Stimulated activated CD8-positive, alpha-beta memory T cell treated with anti-CD3 and anti-CD28 coated beads, Interleukin-15, amount 100 ng/mL, for 4 hours (primary cell): Measurements from ENCODE around the gene POTEI.
"Not testable (repeated sequence)": the region's sequence is repeated elsewhere in the genome, so short reads cannot be mapped to it uniquely, and the experiment has no call there.

Experiments
- DNase-seq, 2 donors: peaks; one replicate each; pipeline ENCODE4 v3.0.0-alpha.2; 2020; ENCODE audit warnings: low read depth in 2 of 2

The POTEI gene

DNA sequence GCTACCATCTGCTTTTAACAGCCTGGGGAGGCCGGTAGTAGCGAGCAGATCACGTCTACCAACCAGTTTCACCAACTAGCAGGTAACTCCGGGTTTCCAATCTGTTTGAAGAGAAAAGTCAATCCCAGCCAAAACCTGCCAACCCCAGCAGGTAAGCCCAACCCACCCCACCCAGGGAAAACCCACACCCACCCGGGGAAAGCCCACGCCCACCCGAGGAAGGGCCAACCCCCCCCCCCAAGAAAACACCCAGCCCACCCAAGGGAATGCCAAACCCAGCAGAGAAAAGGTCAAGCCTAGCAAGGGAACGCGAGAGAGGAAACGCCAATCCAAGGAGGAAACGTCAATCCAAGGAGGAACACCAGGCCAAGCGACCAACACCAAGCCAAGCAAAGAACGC, at the start of gene POTEI:
Gene POTEI (minus strand): TSS at position 101 of the 400 bp plus-strand sequence. CDS start 93 bp downstream, at position 8.
- DNase-seq = not testable (repeated sequence)

GRCh38 chr2:130556441-130556840, 47.3 kb upstream of the POTEI start:
- DNase-seq = not testable (repeated sequence)

GRCh38 chr2:130554178-130554577, 45.0 kb upstream of the POTEI start:
- not testable (repeated sequence) for DNase-seq

GRCh38 chr2:130549475-130549874, 40.3 kb upstream of the POTEI start:
- not testable (repeated sequence) for DNase-seq

- DNase-seq = not testable (repeated sequence)
Measured at GRCh38 chr2:130548418-130548817, 39.3 kb upstream of the POTEI start.

DNA sequence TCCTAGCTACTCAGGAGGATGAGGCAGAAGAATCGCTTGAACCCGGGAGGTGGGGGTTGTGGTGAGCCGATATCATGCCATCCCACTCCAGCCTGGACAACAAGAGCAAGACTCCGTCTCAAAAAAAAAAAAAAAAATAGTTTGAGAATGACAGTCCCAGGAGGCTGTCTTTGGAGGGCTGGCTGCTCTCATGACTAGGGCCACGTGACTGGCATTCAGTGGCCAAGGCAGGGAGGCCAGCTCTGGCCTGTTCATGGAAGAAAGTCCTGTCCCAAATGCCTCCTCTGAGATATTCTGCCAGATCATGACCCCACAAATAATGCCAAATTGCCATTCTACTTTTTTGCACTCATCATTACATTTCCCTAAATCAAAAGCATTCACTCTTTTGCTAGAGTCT, 35.9 kb upstream of the POTEI start:
- DNase-seq = not testable (repeated sequence)

GRCh38 chr2:130543785-130544528, 34.8 kb upstream of the POTEI start:
- not testable (repeated sequence) for DNase-seq

- DNase-seq = not testable (repeated sequence)
Measured at GRCh38 chr2:130542789-130543188, 33.7 kb upstream of the POTEI start.

GRCh38 chr2:130538271-130538670, 29.1 kb upstream of the POTEI start:
- not testable (repeated sequence) for DNase-seq

- not testable (repeated sequence) for DNase-seq
Measured at GRCh38 chr2:130536654-130537053, 27.5 kb upstream of the POTEI start.

DNA sequence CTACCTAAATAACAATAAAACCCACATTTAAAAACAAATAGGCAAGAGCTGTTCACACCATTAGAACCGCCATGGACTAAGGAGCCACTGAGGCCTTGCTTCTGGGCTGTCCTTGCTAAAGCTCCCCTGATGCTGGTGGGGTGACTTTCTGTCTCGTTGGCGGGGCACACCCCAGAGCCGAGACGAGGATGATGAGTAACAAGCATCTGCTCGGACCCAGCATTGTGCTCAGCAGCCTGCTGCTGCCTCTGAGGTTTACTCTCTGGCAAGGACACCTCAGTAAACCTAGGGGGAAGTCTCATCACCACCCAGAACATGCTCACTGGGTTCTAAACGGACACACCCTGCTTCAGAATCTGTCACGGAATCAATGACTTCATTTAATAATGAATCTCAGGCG, 22.5 kb upstream of the POTEI start:
- DNase-seq = not testable (repeated sequence)

- DNase-seq = not testable (repeated sequence)
Measured at GRCh38 chr2:130531225-130531624, 22.1 kb upstream of the POTEI start.

- not testable (repeated sequence) for DNase-seq
Measured at GRCh38 chr2:130530212-130530611, 21.1 kb upstream of the POTEI start.

DNA sequence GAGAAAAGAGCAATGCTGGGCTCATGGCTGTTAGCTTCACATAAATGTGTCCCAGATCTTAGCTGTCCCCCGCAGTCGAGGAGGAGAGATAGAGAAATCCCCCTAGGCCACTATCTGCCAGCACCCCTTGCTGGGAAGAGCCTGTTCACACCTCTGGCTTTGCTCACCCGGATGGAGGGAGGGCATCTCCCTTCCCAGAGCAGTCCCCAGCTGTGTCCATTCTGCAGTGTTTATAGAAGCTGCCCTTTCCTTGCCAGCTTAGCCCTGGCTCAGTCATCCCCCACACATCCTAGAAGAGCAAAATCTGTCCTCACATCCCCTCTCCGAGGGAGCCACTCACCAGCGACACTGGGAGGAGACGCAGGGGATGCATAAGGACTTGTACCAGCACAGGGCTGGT, 20.4 kb upstream of the POTEI start:
- not testable (repeated sequence) for DNase-seq

DNA sequence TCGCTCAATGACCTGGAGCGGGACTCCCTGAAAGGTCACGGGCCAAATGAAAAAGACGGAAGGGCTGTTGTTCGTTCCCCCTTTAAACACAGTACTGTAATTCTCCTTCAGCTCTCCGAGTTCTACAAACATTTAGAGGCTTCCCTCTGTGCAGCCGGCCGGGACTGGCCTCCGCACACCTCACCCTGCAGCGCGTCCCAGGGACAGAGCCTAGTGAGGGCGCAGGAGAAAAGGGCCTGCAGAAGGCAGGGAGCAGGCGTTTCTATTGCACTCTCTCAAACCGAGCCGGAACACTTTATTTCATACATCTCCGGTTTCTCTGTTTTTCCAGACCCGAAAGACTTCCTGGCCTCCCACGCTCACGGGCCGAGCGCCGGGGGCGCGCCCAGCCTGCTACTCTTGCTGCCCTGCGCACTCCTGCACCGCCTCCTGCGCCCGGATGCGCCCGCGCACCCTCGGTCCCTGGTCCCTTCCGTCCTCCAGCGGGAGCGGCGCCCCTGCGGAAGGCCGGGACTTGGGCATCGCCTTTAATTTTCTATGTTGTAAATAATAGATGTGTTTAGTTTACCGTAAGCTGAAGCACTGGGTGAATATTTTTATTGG, 18.3 kb upstream of the POTEI start:
- DNase-seq = not testable (repeated sequence)

- DNase-seq = not testable (repeated sequence)
Measured at GRCh38 chr2:130522390-130522789, 13.3 kb upstream of the POTEI start.

- DNase-seq = not testable (repeated sequence)
Measured at GRCh38 chr2:130520992-130521391, 11.9 kb upstream of the POTEI start, which contains the start of gene CFC1B. CFC1B (plus strand) TSS chr2:130521222; CDS start chr2:130521485, 263 bp downstream.

DNA sequence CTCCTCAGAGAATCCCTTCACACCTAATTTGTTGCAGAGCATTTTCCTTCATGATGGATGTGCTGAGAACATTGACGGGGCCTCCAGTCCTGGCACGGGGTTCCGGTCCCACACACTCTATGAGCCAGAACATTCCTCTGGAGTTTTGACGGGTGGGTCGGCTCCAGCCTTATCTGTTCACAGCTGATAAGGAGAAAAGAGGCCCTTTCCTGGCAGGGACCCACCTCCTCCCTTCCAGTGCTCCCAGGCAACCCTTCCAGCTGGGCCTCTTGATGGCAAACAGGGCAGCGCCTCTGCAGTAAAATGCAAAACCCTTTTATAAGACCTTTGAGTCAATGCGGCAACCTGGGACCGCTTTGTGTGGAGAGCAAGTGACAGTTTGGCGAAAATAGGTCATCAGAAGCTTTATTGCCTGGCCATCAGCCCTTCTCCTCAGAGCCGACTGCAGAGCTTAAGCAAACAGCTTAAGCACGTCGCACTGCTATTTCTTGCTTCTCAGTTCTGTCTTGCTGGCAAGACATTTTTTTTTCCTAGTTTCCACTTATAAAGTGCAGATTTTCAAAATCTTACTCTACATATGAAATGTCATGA, 9.5 kb upstream of the POTEI start:
- DNase-seq = not testable (repeated sequence)

DNA sequence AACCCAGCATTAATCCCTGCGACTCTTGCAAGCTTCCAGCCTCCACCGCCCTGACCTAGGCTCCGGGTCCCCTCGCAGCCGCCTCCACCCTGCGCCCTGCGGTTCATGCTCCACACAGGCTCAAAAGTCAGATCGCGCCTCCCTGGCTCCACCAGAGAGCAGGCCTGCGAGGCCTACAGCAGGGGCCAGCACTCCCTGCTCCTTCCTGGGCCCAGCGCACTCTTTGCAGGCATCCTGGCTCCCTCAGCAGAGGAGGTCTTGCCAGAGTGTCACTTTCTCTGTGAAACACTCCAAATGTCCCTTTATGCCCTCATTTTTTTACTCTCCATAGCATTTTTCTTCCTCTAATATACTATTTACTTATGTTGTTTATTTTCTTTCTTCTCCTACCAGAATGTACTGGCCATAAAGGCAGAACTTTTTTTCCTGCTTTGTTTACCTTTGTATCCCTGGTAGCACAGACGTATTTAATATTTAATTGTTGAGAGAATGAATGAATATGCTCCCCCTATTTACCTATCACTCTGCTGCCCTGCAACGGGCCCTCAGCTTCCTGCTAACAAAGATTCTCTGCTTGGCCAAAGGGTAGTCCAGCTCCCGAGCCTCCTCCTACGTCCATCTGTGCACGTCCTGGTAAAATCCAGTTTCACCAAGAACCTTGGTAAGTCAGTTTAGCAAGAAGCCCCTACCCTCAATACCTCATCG, 2.8 kb upstream of the POTEI start:
- not testable (repeated sequence) for DNase-seq

DNA sequence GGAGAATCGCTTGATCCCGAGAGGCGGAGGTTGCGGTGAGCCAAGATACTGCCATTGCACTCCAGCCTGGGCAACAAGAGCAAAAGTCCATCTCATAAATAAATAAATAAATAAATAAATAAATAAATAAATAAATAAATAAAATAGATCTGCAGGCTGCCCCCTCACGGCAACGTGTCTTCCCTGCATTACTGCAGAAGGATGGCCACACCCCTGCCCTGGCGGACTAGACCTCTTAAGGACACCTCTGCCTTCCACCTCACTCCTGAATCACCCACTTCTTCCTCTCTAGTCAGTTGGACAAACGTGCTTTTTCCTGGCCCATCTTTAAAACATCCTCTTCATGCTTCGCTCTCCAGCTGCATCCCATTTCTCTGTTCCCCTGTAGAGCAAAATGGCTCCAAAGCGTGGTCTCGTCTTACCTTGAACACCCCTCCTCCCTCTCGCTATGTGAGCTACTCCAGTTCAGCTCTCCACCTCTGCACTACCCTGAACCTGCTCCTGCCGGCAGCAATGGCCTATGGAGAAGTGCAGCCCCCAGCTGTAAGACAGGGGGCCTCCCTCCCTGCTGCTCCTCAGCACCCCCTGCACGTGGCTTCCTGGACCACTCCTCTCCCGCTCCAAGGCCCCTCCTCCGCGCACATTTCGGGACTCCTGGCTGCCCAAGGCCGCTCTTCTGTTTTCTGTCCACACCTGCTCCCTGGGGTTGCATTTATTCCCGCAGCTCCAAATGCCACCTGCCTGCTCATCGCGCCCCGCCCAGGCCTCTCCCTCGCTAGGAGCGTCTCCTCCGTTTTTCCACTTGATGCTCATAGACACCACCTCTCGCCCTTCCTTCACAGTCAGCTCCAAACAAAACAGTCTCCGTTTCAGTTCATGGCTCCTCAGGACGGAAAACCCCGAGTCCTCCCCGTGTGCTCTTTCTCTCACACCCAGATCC, 1.9 kb upstream of the POTEI start:
- DNase-seq = not testable (repeated sequence)

DNA sequence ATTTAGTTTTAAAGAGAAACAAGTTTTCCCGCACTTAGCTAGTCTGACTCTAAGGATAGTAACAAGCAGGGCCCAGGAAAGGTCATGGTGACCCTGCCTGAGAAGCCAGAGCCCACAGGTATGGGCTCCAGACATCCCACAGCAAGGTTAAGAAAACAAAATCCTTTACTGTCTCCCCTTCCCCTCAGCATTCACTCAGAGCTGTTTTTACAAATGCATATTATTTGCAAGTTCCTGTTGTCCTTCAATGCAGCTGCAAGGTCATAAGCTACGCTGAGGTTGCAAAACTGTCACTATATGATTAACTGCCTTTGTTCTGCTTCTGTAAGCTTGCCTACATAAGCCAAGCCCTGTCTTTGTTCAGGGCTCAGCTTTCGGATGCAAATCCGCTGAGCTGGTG, 18.1 kb downstream of the POTEI start:
- not testable (repeated sequence) for DNase-seq
